Activated CD8-positive, alpha-beta memory T cell treated with anti-CD3 and anti-CD28 coated beads, Interleukin-2, amount 50 U/mL, for 1 hour (primary cell): ENCODE data around the gene TBXA2R.
A peak's percentile ranks its signal among the peaks of the same experiment; 100 is the strongest.
"Not testable (repeated sequence)": the region's sequence is repeated elsewhere in the genome, so short reads cannot be mapped to it uniquely, and the experiment has no call there.

ENCODE experiments used
- DNase-seq: peaks from one replicate; pipeline ENCODE4 v3.0.0-alpha.2; 2020; ENCODE audit errors: extremely low read depth

The TBXA2R gene

GRCh38 chr19:3577723-3578344, 28.8 kb downstream of the TBXA2R start:
- no peak for DNase-seq

DNA sequence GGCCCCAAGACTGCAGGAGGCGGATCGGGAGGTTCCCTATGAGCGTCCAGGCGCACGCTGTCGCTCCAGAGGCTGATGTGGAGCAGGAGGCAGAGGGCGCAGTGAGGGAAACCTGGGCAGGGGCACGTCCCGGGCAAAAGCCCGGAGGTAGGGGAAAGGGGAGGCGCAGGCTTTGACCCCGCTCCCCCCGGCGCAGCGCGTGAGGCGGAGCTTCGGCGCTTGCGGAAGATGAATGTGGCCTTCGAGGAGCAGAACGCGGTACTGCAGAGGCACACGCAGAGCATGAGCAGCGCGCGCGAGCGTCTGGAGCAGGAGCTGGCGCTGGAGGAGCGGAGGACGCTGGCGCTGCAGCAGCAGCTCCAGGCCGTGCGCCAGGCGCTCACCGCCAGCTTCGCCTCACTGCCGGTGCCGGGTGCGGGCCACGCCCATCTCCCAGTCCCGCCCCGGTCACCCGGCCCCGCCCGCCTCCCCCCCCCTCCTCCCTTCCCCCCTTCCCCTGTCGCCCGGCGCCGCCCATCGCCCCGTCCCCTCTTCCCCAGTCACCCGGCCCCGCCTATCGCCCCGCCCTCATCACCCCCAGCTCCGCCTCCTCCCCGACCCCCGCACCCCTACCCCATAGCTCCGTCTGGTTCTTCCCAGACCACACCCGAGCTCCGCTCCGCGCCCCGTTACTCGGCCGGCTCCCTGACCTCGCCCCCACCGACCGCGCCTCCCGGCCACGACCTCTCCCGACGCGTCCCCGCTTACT, 29.8 kb downstream of the TBXA2R start:
- DNase-seq: no peak

DNA sequence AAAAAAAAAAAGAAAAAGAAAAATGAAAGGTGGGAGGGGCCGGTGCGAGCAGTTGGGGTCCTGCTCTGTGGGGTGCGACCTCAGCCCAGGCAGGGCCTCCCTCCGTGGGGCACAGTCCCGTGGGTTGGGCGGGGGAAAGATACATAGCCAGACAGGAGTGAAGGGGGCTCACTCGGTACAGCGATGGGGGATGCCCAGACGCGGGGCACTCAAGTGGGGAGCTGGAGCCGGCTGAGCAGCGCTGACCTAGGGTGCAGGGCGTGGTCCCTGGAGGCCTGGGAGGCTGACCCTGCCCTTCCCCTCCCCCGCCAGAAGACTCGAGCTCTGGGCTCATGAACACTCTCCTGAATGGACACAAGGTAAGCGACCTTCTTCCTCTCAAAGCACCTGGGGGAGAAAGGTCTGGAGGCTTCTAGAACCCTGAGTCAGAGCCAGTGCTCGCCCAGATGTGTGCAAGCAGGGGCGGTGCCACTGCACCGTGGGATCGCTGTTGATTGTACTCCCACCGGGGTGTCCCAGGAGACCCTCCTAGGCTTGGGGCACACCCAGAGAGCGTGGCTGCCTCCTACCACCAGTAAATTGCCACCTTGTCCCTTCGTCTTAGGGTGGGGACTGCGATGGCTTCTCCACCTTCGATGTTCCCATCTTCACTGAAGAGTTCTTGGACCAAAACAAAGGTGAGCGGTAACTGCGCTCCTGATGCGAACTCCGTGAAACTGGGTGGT, 30.6 kb downstream of the TBXA2R start:
- no peak for DNase-seq

DNA sequence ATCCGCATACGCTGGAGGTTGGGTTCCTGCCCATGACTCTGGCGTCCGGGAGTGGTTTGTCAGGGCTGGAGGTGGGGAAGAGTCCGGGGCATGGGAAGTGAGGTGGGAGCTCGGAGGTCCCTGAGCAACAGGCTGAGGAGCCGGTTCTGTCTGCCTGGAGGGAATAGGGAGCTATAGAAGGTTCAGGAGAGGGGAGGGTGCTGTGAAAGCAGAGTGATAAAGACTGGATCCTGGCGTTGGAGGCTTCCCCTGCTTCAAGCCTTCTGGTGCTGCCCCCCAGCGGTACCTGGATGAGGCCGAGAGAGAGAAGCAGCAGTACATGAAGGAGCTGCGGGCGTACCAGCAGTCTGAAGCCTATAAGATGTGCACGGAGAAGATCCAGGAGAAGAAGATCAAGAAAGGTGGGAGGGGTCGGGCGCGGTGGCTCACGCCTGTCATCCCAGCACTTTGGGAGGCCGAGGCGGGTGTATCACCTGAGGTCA, 31.4 kb downstream of the TBXA2R start:
- DNase-seq: no peak

DNA sequence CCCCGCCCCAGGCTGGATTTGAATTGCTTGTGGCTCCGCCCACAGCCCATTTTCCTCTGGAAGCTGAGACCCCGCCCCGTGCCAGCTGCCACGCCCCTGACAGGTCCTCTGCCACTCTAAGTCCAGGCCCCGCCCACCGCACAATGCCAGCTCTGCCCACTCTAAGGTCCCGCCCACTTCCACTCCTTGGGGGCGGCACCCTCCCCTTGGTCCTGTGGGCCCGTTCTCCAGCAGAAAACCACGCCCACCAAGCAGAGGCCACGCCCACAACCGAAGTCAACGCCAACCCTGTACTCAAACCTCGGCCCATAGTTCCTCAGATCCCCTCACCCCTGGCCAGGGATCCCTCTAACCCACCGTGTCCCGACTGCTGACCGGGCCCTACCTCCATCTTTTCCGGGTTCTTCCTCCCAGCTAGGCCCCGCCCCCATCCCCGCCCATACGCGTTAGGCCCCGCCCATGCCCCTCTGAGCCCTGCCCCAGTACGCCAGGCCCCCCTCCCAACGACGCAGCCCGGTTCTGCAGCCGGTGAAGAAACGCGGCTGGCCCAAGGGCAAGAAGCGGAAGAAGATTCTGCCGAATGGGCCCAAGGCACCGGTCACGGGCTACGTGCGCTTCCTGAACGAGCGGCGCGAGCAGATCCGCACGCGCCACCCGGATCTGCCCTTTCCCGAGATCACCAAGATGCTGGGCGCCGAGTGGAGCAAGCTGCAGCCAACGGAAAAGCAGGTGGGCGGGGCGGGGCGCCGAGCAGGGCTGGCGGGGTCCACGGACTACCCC, 32.6 kb downstream of the TBXA2R start:
- DNase-seq: peak; percentile 60

- no peak for DNase-seq
These were observed 33.4 kb downstream of the TBXA2R start for GRCh38 chr19:3573162-3573857.

GRCh38 chr19:3572855-3573161, 33.9 kb downstream of the TBXA2R start, which contains the start of gene HMG20B:
TSS of gene HMG20B (plus strand) at chr19:3572944. CDS start at chr19:3573310, 366 bp downstream.
- DNase-seq: no peak

- DNase-seq: peak; percentile 97
These were observed 34.4 kb downstream of the TBXA2R start for GRCh38 chr19:3572132-3572854.

DNA sequence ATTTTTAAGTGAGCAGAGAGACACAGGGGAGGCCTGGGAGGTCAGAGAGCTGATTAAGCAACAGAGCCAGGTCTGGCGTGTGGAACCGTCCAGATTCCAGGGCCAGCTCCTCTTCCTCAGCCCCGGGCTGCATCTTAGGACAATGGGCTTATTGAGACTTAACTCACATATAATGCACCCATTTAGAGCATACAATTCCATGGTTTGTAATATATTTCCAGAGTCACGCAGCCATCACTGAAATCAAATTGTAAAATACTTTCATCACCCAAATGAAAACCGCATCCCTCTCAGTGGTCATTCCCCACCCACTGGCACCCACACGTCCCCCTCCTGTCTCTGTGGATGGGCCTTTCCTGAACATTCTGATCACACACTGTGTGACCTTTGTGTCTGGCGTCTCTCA, 36.1 kb downstream of the TBXA2R start:
- DNase-seq: no peak

DNA sequence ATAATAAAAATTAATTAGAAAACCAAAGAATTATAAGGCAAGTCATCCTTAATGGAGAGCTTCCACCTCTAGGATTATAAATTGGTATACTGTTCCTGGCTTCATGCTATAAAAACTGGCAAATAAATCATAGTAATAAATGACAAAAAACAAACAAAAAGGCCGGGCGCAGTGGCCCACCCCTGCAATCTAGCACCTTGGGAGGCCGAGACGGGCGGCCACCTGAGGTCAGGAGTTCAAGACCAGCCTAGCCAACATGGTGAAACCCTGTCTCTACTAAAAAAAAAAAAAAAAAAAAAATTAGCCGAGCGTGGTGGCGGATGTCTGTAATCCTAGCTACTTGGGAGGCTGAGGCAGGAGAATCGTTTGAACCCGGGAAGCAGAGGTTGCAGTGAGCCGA, 36.6 kb downstream of the TBXA2R start:
- not testable (repeated sequence) for DNase-seq

DNA sequence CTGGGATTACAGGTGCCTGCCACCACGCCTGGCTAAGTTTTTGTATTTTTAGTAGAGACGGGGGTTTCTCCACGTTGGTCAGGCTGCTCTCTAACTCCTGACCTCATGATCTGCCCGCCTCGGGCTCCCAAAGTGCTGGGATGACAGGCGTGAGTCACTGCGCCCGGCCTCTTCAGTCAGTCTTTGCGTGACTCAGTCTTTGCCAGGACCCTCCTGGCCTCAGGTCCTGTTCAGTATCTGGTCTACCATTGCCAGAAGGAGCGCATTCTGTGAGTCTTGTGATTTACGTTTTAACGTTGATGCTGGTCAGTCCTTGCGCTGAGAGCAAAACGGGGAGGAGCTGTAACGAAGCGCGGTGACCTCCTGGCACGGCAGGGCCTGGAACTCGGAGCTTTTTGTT, 41.5 kb downstream of the TBXA2R start:
- DNase-seq: no peak

GRCh38 chr19:3563709-3564524, 42.8 kb downstream of the TBXA2R start:
- no peak for DNase-seq

- DNase-seq: peak; percentile 79
These were observed 49.0 kb downstream of the TBXA2R start, which contains the start of gene MFSD12 for GRCh38 chr19:3557461-3558248. TSS of gene MFSD12 (minus strand) at chr19:3557586. CDS start at chr19:3557403, 183 bp downstream.

DNA sequence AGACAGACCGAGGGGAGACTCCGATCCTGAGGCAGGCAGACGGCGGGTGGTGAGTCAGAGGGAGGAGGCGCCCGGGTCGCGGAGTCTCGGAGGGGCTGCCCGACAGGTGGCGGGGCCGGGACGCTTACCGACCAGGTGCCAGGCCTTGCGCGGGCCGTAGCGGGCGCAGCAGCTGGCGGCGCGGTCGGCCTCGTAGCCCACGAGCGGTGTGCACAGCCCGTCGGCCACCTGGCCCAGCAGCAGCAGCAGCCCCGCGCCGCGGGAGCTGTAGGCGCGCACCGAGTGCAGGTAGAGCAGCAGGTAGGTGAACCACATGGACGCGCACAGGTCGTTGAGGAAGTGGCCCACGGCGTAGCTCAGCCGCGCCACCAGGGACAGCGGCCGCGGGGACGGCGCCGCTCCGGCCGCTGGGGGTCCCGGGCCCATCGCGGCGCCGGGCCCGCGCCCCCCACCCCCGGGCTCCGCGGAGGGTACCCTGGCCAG, 49.7 kb downstream of the TBXA2R start:
- DNase-seq: no peak

DNA sequence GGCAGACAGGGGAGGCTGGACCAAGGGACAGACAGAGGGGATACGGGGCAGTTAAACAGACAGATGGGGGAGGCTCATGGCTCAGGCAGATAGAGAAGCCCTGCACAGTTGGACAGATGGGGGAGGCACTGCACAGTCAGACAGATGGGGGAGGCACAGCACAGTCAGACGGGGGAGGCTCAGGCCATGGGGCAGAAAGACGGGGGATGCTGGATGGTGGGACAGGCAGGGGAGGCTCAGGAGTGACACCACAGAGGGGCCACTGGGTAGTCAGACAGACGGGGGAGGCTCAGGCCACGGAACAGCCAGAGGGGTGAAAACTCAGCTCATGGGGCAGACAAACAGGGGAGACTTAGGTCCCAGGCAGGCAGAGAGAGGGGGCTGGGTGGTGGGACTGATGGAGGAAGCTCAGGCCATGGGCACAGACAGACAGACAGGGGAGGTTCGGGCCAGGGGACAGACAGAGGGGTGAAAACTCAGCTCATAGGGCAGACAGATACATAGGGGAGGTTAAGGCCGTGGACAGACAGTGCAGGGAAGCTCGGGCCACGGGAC, 50.2 kb downstream of the TBXA2R start:
- DNase-seq: no peak

DNA sequence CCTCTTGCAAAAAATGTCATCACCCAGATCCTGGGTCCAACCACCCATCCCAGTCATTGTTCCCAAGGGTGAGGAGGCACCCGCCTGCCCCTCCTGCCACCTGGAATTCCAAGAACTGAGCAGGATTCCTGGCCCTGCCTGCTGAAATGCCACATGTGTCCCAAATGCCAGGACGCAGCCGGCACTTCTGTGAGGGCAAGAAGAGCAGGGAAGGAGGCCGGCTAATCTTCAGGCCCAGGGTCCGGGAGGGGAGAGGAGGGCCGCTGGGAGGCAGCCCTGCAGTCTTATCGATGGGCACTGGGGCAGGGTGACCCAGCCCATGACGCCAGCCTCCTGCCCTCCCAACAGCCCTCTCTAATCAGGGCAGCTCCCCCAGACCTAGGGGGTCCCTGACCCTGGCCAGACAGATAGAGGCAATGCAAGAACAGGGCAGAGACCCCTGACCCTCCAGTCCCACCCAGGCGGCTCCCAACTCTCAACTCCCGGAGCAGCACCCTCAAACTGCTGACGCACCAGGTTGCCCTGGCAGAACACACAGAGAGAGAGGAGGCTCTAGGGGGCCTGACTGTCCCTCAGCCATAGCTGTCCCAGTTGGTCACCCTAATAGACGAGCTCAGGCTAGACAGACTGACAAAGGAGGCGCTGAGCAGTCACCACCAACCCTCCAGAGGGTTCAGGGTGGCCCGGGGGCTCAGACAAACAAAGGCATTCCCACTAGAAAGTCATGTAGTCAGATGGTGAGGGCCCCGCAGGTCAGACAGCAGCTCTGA, 50.8 kb downstream of the TBXA2R start:
- no peak for DNase-seq

DNA sequence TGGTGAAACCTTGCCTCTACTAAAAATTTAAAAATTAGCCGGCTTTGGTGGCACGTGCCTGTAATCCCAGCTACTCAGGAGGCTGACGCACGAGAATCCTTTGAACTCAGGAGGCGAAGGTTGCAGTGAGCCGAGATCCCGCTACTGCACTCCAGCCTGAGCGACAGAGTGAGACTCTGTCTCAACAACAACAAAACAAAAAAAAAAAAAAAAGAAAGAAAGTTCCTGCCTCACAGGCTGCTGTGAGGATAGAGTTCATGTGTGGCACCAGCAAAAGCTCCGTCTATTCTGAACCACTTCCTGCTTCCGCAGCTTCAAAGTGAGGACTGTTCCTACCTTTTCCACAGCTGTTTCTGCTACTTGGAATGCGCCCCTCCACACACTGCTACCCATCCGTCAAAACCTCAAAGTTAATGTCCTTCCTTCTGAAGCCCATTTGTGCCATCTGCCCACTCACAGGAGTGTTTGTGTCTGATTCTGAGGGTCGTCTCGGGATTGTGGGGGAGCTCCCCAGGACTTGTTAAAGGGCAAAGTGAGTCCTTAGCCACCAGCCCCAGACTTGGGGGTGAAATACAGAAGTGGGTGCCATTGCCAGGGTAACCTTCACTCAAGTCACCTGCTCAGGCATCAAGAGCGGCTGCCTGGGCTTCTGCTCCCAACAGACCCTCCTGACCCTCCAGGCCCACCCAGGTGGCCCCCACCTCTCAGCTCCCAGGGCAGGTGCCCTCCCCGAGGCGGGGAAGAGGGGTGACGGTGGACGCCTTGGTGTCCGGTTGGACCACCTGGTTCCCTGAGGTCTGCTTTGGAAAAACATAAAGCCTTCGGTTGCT, 52.2 kb downstream of the TBXA2R start:
- DNase-seq: no peak
